OCI-LY3 (cell line): ENCODE results near the gene TRIM66.

ENCODE experiments used
- CTCF ChIP-seq: fragments of 200-600, 300-600 bp; sonication (generic); IDR thresholded peaks from 2 replicates; pipeline ENCODE4 v1.5.1; 2014; ENCODE audit warnings: antibody characterized with exemption, low read length, low read depth
- EZH2phosphoT487 ChIP-seq: fragments of 200-600 bp; shearing (Covaris generic); IDR thresholded peaks from 2 replicates; pipeline ENCODE4 v1.6.1; 2018; ENCODE audit warnings: antibody characterized with exemption, mixed run types, low read depth

- TF ChIP-seq CTCF, result no peak
- no peak for TF ChIP-seq EZH2phosphoT487
These were observed 46.3 kb downstream of the TRIM66 start for GRCh38 chr11:8636127-8636526.
